HG03135 (cell line): ENCODE data around the gene C14orf132.

Experiments used
- ATAC-seq: cut with Tn5 transposase; IDR thresholded peaks from one replicate; pipeline ENCODE4 v1.9.1; 2021; ENCODE audit warnings: mild to moderate bottlenecking, moderate library complexity; ENCODE audit not compliant: unreplicated experiment

The C14orf132 gene

DNA sequence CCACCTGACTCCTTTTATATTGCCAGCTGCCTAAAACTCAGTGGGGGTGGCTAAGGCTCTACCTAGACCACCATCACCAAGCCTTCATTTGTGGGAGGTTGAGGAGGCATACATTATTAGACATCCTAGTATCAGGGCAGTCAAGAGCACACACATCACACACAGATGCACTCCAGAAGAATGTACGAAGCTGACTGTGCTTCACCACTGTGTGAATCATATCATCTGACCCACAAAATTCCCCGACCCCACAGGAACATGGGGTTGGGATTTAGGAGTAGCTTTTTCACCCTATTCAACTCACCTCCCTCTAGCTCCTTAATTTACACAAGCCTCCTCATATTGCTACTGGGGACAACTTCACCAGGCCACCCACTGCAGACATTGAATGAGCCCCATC lies 100.7 kb downstream of the C14orf132 start:
- no peak for ATAC-seq

DNA sequence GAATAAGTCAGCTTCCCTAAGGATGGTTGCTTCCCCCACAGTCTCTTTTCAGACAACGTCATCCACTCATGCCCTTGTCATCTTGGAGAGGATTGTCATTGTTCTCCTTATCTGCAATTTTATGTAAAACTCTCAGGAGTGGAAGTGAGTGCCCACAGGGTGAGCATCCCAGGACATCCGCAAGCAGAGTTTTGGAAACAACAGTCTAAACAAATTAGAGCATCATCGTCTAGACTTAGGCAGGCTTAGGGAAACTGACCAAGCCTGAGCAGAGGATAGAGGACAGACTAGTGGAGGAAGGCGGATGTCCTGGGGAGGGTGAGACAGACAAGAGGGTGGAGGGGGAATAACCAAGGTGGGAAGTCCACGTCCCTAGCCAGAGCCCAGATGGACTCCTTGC lies 101.8 kb downstream of the C14orf132 start:
- ATAC-seq: no peak
